ENCODE measurements around the gene AP2A2. TPM values are rescaled to one million over a fixed set of nuclear protein-coding genes. Genes with fewer than 3 reads are reported as not detected.

AP2A2 gene
- total RNA-seq, 1 experiment from 2014 or later = 47.1 TPM

DNA sequence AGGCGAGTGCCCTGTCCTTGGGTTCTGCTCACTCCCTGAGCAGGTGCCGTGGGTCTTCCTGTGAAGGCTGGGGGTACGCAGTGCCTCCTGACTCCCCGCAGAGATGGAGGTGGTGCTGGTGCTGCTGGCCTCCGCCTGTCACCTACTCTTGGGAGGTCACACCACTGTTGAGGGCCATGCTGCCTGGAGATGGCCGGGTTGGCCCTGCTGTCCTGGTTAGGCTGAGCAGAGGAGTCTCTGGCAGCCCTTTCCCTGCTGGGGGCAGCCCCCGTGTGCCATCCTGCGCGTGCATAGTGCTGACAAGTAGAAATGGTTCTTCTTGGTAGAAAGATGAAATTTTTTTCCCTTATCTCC lies 61.3 kb downstream of the AP2A2 start:
- Mint-ChIP-seq H3K4me1 (no peaks in the 10 kb centered on the region), H3K27ac (no peak overlapping the region), H3K27me3 (ENCODE audit: low read depth) (no peaks in the 10 kb centered on the region), H3K36me3 (peaks cover 46% of the 10 kb centered on the region), H3K9me3 (no peaks in the 10 kb centered on the region), H3K4me3 (no peak overlapping the region)
- ChIA-PET CTCF (no interaction called here), POLR2A (no interaction called here)
- TF ChIP-seq, protein P1, sequence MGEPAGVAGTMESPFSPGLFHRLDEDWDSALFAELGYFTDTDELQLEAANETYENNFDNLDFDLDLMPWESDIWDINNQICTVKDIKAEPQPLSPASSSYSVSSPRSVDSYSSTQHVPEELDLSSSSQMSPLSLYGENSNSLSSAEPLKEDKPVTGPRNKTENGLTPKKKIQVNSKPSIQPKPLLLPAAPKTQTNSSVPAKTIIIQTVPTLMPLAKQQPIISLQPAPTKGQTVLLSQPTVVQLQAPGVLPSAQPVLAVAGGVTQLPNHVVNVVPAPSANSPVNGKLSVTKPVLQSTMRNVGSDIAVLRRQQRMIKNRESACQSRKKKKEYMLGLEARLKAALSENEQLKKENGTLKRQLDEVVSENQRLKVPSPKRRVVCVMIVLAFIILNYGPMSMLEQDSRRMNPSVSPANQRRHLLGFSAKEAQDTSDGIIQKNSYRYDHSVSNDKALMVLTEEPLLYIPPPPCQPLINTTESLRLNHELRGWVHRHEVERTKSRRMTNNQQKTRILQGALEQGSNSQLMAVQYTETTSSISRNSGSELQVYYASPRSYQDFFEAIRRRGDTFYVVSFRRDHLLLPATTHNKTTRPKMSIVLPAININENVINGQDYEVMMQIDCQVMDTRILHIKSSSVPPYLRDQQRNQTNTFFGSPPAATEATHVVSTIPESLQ (CRISPR knock-in tag; IDR thresholded peaks at IDR 0.05) = no peak
- no peak for TF ChIP-seq TCF7 (CRISPR knock-in tag; IDR thresholded peaks at IDR 0.05; ENCODE audit: low read depth)
- TF ChIP-seq ESRRA (CRISPR knock-in tag; IDR thresholded peaks at IDR 0.05; ENCODE audit: borderline replicate concordance) = no peak
- no peak for TF ChIP-seq ETV6 (CRISPR knock-in tag; IDR thresholded peaks at IDR 0.05)
- TF ChIP-seq, protein P2, sequence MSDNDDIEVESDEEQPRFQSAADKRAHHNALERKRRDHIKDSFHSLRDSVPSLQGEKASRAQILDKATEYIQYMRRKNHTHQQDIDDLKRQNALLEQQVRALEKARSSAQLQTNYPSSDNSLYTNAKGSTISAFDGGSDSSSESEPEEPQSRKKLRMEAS (CRISPR knock-in tag; IDR thresholded peaks at IDR 0.05) = no peak
- TF ChIP-seq SP1 (CRISPR knock-in tag; conservative IDR thresholded peaks at IDR 0.05) = no peak
- DNase-seq (ENCODE audit: low spot score) (no peak), ATAC-seq (no peak)

DNA sequence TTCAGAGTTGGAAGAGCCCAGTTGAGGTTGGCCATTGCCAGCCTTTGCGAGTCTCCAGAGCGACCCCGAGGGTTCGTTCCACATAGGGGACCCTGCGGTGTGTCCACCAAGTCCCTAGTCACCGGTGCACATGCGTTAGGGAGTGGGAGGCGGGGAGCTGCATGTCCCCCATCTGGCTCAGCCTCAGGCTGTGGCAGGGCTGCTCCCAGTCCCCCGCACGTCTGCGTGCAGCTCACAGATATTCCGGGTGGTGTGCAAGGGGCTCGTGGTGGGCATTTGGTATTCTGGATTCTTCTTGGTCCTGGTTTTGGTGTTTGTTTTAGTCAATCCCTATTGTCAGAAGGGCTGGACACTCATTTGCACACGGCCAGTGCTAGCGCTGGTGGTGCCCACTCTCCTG lies 62.0 kb downstream of the AP2A2 start:
- Mint-ChIP-seq H3K36me3 (peaks cover 46% of the 10 kb centered on the region), H3K4me1 (no peaks in the 10 kb centered on the region), H3K27me3 (ENCODE audit: low read depth) (no peaks in the 10 kb centered on the region), H3K27ac (no peak overlapping the region), H3K9me3 (no peaks in the 10 kb centered on the region), H3K4me3 (no peak overlapping the region)
- TF ChIP-seq, protein P3, sequence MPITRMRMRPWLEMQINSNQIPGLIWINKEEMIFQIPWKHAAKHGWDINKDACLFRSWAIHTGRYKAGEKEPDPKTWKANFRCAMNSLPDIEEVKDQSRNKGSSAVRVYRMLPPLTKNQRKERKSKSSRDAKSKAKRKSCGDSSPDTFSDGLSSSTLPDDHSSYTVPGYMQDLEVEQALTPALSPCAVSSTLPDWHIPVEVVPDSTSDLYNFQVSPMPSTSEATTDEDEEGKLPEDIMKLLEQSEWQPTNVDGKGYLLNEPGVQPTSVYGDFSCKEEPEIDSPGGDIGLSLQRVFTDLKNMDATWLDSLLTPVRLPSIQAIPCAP (CRISPR knock-in tag; IDR thresholded peaks at IDR 0.05) = no peak
- ChIA-PET POLR2A (no interaction called here), CTCF (interaction anchor here (1.3 kb wide), 1 partner anchor 139 kb away, joined by 4 read pairs; no protein-coding TSS in a partner anchor)
- no peak for DNase-seq (ENCODE audit: low spot score)
- no peak for ATAC-seq

DNA sequence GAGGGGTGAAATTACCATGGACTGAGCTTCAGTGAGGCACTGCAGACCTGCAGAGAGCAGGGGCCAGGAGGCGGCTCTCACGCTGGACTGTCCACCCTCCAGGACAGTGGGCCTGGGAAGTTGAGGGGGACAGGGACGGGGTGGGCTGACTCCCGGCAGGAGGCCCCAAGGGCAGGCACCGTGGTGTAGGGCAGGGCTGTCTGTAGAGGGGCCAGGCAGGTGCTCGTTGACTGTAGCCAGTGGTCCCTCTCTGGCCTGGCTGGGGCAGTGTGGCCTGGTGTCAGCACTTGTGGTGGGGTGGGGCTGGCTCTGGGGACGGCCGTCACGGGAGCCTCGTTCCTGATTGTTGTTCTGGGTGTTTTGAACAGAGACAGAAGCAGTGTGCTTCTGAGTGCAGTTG lies 64.4 kb downstream of the AP2A2 start:
- Mint-ChIP-seq H3K4me1 (no peaks in the 10 kb centered on the region), H3K4me3 (no peak overlapping the region), H3K27ac (no peak overlapping the region), H3K36me3 (peaks cover 39% of the 10 kb centered on the region), H3K27me3 (ENCODE audit: low read depth) (no peaks in the 10 kb centered on the region), H3K9me3 (peaks cover 2% of the 10 kb centered on the region)
- ChIA-PET POLR2A (interaction anchor here (0.7 kb wide), 1 partner anchor 12 kb away, joined by 3 read pairs; no protein-coding TSS in a partner anchor), CTCF (interaction anchor here (0.6 kb wide), 1 partner anchor 100 kb away, joined by 3 read pairs; no protein-coding TSS in a partner anchor)
- DNase-seq (ENCODE audit: low spot score) (no peak), ATAC-seq (no peak)
- TF ChIP-seq, protein P4, sequence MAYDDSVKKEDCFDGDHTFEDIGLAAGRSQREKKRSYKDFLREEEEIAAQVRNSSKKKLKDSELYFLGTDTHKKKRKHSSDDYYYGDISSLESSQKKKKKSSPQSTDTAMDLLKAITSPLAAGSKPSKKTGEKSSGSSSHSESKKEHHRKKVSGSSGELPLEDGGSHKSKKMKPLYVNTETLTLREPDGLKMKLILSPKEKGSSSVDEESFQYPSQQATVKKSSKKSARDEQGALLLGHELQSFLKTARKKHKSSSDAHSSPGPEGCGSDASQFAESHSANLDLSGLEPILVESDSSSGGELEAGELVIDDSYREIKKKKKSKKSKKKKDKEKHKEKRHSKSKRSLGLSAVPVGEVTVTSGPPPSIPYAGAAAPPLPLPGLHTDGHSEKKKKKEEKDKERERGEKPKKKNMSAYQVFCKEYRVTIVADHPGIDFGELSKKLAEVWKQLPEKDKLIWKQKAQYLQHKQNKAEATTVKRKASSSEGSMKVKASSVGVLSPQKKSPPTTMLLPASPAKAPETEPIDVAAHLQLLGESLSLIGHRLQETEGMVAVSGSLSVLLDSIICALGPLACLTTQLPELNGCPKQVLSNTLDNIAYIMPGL (CRISPR knock-in tag; IDR thresholded peaks at IDR 0.05) = no peak
- TF ChIP-seq NR1H2 (CRISPR knock-in tag; IDR thresholded peaks at IDR 0.05) (no peak), NFYB (CRISPR knock-in tag; conservative IDR thresholded peaks at IDR 0.05; ENCODE audit: low read depth) (no peak), FOXJ3 (CRISPR knock-in tag; IDR thresholded peaks at IDR 0.05; ENCODE audit: borderline replicate concordance) (no peak)
- TF ChIP-seq, protein P5, sequence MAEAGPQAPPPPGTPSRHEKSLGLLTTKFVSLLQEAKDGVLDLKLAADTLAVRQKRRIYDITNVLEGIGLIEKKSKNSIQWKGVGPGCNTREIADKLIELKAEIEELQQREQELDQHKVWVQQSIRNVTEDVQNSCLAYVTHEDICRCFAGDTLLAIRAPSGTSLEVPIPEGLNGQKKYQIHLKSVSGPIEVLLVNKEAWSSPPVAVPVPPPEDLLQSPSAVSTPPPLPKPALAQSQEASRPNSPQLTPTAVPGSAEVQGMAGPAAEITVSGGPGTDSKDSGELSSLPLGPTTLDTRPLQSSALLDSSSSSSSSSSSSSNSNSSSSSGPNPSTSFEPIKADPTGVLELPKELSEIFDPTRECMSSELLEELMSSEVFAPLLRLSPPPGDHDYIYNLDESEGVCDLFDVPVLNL (CRISPR knock-in tag; IDR thresholded peaks at IDR 0.05; ENCODE audit: borderline replicate concordance, low read depth) = no peak
- TF ChIP-seq, protein P6, sequence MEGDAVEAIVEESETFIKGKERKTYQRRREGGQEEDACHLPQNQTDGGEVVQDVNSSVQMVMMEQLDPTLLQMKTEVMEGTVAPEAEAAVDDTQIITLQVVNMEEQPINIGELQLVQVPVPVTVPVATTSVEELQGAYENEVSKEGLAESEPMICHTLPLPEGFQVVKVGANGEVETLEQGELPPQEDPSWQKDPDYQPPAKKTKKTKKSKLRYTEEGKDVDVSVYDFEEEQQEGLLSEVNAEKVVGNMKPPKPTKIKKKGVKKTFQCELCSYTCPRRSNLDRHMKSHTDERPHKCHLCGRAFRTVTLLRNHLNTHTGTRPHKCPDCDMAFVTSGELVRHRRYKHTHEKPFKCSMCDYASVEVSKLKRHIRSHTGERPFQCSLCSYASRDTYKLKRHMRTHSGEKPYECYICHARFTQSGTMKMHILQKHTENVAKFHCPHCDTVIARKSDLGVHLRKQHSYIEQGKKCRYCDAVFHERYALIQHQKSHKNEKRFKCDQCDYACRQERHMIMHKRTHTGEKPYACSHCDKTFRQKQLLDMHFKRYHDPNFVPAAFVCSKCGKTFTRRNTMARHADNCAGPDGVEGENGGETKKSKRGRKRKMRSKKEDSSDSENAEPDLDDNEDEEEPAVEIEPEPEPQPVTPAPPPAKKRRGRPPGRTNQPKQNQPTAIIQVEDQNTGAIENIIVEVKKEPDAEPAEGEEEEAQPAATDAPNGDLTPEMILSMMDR (IDR thresholded peaks at IDR 0.05) = no peak
- TF ChIP-seq, protein P7, sequence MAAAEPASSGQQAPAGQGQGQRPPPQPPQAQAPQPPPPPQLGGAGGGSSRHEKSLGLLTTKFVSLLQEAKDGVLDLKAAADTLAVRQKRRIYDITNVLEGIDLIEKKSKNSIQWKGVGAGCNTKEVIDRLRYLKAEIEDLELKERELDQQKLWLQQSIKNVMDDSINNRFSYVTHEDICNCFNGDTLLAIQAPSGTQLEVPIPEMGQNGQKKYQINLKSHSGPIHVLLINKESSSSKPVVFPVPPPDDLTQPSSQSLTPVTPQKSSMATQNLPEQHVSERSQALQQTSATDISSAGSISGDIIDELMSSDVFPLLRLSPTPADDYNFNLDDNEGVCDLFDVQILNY (CRISPR knock-in tag; IDR thresholded peaks at IDR 0.05) = no peak
- TF ChIP-seq, protein P8, sequence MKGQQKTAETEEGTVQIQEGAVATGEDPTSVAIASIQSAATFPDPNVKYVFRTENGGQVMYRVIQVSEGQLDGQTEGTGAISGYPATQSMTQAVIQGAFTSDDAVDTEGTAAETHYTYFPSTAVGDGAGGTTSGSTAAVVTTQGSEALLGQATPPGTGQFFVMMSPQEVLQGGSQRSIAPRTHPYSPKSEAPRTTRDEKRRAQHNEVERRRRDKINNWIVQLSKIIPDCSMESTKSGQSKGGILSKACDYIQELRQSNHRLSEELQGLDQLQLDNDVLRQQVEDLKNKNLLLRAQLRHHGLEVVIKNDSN (CRISPR knock-in tag; IDR thresholded peaks at IDR 0.05) = no peak
- TF ChIP-seq, protein P9, sequence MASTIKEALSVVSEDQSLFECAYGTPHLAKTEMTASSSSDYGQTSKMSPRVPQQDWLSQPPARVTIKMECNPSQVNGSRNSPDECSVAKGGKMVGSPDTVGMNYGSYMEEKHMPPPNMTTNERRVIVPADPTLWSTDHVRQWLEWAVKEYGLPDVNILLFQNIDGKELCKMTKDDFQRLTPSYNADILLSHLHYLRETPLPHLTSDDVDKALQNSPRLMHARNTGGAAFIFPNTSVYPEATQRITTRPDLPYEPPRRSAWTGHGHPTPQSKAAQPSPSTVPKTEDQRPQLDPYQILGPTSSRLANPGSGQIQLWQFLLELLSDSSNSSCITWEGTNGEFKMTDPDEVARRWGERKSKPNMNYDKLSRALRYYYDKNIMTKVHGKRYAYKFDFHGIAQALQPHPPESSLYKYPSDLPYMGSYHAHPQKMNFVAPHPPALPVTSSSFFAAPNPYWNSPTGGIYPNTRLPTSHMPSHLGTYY (CRISPR knock-in tag; IDR thresholded peaks at IDR 0.05) = no peak
- TF ChIP-seq, protein P10, sequence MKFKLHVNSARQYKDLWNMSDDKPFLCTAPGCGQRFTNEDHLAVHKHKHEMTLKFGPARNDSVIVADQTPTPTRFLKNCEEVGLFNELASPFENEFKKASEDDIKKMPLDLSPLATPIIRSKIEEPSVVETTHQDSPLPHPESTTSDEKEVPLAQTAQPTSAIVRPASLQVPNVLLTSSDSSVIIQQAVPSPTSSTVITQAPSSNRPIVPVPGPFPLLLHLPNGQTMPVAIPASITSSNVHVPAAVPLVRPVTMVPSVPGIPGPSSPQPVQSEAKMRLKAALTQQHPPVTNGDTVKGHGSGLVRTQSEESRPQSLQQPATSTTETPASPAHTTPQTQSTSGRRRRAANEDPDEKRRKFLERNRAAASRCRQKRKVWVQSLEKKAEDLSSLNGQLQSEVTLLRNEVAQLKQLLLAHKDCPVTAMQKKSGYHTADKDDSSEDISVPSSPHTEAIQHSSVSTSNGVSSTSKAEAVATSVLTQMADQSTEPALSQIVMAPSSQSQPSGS (CRISPR knock-in tag; IDR thresholded peaks at IDR 0.05; ENCODE audit: borderline replicate concordance, low read depth) = no peak
- TF ChIP-seq, protein P11, sequence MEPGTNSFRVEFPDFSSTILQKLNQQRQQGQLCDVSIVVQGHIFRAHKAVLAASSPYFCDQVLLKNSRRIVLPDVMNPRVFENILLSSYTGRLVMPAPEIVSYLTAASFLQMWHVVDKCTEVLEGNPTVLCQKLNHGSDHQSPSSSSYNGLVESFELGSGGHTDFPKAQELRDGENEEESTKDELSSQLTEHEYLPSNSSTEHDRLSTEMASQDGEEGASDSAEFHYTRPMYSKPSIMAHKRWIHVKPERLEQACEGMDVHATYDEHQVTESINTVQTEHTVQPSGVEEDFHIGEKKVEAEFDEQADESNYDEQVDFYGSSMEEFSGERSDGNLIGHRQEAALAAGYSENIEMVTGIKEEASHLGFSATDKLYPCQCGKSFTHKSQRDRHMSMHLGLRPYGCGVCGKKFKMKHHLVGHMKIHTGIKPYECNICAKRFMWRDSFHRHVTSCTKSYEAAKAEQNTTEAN (CRISPR knock-in tag; IDR thresholded peaks at IDR 0.05) = no peak

All from WTC11 (cell line).